Skeletal muscle cell (primary cell): Measurements from ENCODE around the gene SOX18.

Experiments
- DNase-seq: peaks from one replicate; pipeline ENCODE4 v3.0.0-alpha.2; 2010; ENCODE audit warnings: low read depth
- H3K4me3 ChIP-seq: 2 replicates; pipeline ENCODE4 v1.5.1; 2011; ENCODE audit warnings: low read depth, mild to moderate bottlenecking, control low read depth, low read length, moderate library complexity

The SOX18 gene

DNA sequence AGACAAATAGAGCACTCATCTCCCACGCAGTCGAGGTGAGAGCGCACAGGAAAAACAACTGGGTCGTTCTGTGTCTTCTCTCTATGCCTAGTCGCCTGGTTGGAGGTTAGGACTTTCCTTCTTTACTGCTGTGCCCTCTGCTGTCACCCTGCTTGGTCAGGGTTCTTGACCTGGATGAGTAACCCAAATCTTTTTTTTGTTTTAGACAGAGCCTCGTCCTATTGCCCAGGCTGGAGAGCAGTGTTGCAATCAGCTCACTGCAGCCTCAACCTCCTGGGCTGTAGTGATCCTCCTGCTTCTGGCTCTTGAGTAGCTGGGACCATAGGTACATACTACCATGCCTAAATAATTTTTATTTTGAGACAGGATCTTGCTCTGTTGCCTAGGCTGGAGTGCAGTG lies 44.0 kb downstream of the SOX18 start:
- no peak for DNase-seq
- no peak overlapping the region for H3K4me3 ChIP-seq

DNA sequence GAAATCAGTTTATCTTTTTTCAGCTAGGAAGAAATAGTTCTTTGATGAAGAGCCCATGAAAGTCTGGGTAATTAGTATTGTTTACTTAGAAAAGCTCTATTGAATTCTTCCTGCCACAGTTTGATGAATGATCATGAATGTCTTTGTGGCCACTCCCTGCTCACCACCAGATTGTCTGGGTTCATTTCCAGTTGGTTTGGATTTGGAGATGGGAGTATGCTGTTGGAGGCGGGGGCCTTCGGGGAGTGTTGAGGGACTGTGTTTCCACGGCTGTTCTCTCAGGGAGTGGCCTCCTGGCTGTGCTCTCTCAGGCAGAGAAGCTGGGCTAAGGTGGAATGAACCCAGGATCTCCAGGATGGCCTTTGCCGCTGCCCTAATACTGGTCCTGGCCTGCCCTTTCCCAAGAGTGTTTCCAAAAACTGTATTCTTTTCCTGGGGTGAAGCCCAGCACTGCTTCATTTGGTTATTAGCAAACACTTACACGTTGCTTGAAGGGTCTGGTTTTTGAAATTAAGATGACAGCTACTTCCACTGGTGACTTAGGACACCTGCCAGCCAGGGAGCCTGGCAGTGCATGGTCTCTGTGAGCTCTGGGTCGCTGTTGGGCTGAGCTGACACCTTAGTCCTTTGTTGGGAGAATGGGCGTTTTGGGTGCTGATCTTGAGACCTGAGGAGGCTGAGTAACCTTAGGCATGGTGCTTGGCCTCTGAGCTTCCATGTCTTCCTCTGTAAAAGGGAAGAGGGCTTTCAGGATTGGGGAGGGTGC lies 45.3 kb downstream of the SOX18 start:
- H3K4me3 ChIP-seq = no peak overlapping the region

GRCh38 chr20:64001607-64002011 lies 47.8 kb downstream of the SOX18 start:
- H3K4me3 ChIP-seq = no peak overlapping the region
- no peak for DNase-seq

More for the DNA sequence above, 45.3 kb downstream of the SOX18 start:
- no peak for DNase-seq

DNA sequence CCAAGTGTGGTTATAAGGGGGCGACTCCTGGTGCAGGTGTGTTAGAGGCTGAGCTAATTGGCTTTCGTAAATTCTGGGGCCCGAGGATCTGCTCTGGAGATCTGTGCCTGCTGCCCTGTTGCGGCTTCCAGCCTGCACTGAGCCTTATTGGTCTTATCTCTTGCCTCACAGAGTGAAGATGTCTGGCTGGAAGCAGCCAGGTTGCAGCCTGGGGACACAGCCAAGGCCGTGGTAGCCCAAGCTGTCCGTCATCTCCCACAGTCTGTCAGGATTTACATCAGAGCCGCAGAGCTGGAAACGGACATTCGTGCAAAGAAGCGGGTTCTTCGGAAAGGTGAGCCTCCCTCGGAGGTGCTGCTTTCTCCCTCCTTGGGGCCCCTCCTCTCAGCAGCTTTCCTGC lies 48.5 kb downstream of the SOX18 start:
- no peak overlapping the region for H3K4me3 ChIP-seq
- DNase-seq = no peak
